OCI-LY3 (cell line): Measurements from ENCODE around the gene RBMS3.

ENCODE experiments used
- H2AFZ ChIP-seq: fragments of 200-600, 300-600 bp; shearing (Covaris generic); 2 replicates; pipeline ENCODE4 v1.6.0; 2014; ENCODE audit warnings: antibody characterized with exemption, low read depth, low read length
- H3K27ac ChIP-seq: fragments of 200-600, 300-600 bp; sonication (generic); 2 replicates; pipeline ENCODE4 v1.5.1; 2014; ENCODE audit warnings: mild to moderate bottlenecking, low read length, moderate library complexity, mixed read lengths
- H3K27me3 ChIP-seq: fragments of 200-600, 300-600 bp; sonication (generic); 2 replicates; pipeline ENCODE4 v1.6.1; 2014; ENCODE audit warnings: low read depth, low read length, mixed read lengths
- H3K36me3 ChIP-seq: fragments of 200-600, 300-600 bp; sonication (generic); replicated peaks from 2 replicates; pipeline ENCODE3; 2014; ENCODE audit warnings: low read depth, low read length, mixed read lengths
- H3K4me1 ChIP-seq: fragments of 300-600, 200-600 bp; sonication (generic); 2 replicates; pipeline ENCODE4 v1.6.1; 2014; ENCODE audit warnings: low read length, mixed read lengths
- H3K4me2 ChIP-seq: fragments of 200-600, 300-600 bp; sonication (generic); 2 replicates; pipeline ENCODE4 v1.6.1; 2014; ENCODE audit warnings: low read length, mixed read lengths
- H3K4me3 ChIP-seq: fragments of 300-600, 200-600 bp; sonication (generic); 2 replicates; pipeline ENCODE4 v1.5.1; 2014; ENCODE audit warnings: antibody characterized with exemption, mild to moderate bottlenecking, low read length, moderate library complexity
- H3K79me2 ChIP-seq: fragments of 300-600, 200-600 bp; shearing (Covaris generic); 2 replicates; pipeline ENCODE4 v1.6.1; 2014; ENCODE audit warnings: mild to moderate bottlenecking, low read length, mixed read lengths
- H3K9ac ChIP-seq: fragments of 300-600, 200-600 bp; shearing (Covaris generic); 2 replicates; pipeline ENCODE4 v1.6.0; 2014; ENCODE audit warnings: mild to moderate bottlenecking, low read length, moderate library complexity
- H3K9me3 ChIP-seq: fragments of 200-600, 300-600 bp; shearing (Covaris generic); 2 replicates; pipeline ENCODE4 v1.6.1; 2014; ENCODE audit warnings: low read length, mixed read lengths; ENCODE audit not compliant: insufficient read depth
- H4K20me1 ChIP-seq: fragments of 200-600, 300-600 bp; sonication (generic); 2 replicates; pipeline ENCODE4 v1.6.1; 2016; ENCODE audit warnings: low read length, mixed read lengths; ENCODE audit not compliant: insufficient read depth
- EZH2phosphoT487 ChIP-seq: fragments of 200-600 bp; shearing (Covaris generic); IDR thresholded peaks from 2 replicates; pipeline ENCODE4 v1.6.1; 2018; ENCODE audit warnings: antibody characterized with exemption, mixed run types, low read depth
- TF ChIP-seq, protein P1 (sequence below): fragments of 200-600, 300-600 bp; sonication (generic); IDR thresholded peaks from 2 replicates; pipeline ENCODE4 v1.5.1; 2014; ENCODE audit warnings: antibody characterized with exemption, low read length, low read depth

The RBMS3 gene

DNA sequence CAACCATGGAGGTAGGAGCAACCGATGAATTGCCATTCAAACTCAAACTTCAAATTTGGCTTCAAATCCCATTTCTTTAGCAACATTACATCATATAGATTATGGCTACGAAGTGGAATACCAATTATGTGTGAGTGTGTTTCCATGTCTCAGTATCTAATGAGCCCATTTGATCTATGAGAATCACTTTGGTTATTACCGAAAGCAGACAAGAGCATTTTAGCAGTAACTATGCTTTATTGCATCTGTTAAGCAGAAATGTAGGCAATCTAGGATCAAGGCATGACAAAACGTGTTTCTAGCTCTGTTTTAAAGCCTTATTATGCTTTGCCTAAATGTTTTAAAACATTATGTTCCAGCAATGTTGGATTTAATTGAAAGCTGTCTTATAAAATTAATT lies 743.6 kb downstream of the RBMS3 start:
- Histone ChIP-seq H3K9me3 (no peaks in the 10 kb centered on the region), H3K4me1 (no peaks in the 10 kb centered on the region), H3K79me2 (no peaks in the 10 kb centered on the region), H3K36me3 (no peaks in the 10 kb centered on the region), H3K27ac (no peak overlapping the region), H3K4me2 (no peak overlapping the region), H3K9ac (no peak overlapping the region), H2AFZ (no peak overlapping the region), H4K20me1 (no peaks in the 10 kb centered on the region), H3K4me3 (no peak overlapping the region), H3K27me3 (0 out of 2 replicates have a peak, but pooled peaks cover 11% of the 10 kb centered on the region)
- TF ChIP-seq, protein P1, sequence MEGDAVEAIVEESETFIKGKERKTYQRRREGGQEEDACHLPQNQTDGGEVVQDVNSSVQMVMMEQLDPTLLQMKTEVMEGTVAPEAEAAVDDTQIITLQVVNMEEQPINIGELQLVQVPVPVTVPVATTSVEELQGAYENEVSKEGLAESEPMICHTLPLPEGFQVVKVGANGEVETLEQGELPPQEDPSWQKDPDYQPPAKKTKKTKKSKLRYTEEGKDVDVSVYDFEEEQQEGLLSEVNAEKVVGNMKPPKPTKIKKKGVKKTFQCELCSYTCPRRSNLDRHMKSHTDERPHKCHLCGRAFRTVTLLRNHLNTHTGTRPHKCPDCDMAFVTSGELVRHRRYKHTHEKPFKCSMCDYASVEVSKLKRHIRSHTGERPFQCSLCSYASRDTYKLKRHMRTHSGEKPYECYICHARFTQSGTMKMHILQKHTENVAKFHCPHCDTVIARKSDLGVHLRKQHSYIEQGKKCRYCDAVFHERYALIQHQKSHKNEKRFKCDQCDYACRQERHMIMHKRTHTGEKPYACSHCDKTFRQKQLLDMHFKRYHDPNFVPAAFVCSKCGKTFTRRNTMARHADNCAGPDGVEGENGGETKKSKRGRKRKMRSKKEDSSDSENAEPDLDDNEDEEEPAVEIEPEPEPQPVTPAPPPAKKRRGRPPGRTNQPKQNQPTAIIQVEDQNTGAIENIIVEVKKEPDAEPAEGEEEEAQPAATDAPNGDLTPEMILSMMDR, result no peak
- TF ChIP-seq EZH2phosphoT487, result no peak

DNA sequence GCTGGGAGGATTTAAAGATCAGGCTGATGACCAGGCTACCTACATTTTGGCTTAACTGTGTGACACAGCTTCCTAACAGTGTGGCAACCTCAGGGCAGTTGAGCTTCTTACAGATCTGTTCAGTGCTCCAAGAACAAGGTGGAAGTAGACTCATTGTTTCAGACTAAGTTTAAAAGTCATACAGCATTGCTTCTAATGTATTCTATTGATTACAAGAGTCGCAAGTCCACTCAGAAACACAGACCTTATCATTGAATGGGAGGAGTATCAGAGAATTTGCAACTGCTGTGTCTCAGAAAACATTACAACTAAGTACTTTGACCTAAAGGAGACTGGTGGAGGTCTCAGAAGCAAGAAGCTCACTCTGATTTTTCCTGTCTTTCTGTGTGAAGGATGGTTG lies 746.0 kb downstream of the RBMS3 start:
- no peak overlapping the region for H3K4me3 ChIP-seq
- H3K4me1 ChIP-seq, result no peaks in the 10 kb centered on the region
- no peaks in the 10 kb centered on the region for H3K79me2 ChIP-seq
- no peak overlapping the region for H2AFZ ChIP-seq
- H3K27me3 ChIP-seq, result 0 out of 2 replicates have a peak, but pooled peaks cover 2% of the 10 kb centered on the region
- H3K9ac ChIP-seq, result no peak overlapping the region
- H3K9me3 ChIP-seq, result no peaks in the 10 kb centered on the region
- TF ChIP-seq, protein P1, result no peak
- TF ChIP-seq EZH2phosphoT487, result no peak
- H4K20me1 ChIP-seq, result no peaks in the 10 kb centered on the region
- no peak overlapping the region for H3K27ac ChIP-seq
- no peaks in the 10 kb centered on the region for H3K36me3 ChIP-seq
- H3K4me2 ChIP-seq, result no peak overlapping the region

DNA sequence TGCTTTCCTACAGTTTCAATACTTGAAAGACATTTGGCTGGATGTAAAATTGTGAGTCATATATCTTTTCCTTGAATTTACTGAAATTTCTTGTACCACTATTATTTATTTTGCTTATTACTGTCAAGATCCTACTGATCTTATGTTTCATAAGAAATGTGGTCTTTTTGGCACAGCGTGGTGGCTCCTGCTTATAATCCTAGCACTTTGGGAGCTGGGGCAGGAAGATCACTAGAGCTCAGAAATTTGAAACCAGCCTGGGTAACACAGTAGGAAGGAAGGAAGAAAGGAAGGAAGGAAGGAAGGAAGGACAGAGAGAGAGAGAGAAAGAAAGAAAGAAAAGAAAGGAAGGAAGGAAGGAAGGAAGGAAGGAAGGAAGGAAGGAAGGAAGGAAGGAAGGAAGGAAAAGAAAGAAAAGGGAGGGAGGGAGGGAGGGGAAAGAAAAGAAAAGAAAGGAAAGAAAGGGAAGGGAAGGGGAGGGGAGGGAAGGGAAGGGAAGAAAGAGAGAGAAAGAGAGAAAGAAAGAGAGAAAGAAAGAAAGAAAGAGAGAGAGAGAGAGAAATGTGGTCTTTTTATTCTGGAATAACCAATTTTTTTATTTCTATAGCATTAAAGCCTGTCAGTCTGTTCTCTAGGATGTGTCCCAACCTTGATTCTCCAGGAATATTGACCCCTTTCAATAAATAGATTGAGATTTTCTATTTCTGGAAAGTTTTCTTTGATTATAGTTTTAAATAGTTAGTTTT lies 753.5 kb downstream of the RBMS3 start:
- H3K9me3 ChIP-seq, result no peaks in the 10 kb centered on the region
- TF ChIP-seq EZH2phosphoT487, result no peak
- TF ChIP-seq, protein P1, result no peak
- H3K36me3 ChIP-seq, result no peaks in the 10 kb centered on the region
- no peak overlapping the region for H3K9ac ChIP-seq
- H2AFZ ChIP-seq, result no peak overlapping the region
- no peak overlapping the region for H3K4me2 ChIP-seq
- H3K27me3 ChIP-seq, result no peaks in the 10 kb centered on the region
- no peaks in the 10 kb centered on the region for H4K20me1 ChIP-seq
- H3K4me3 ChIP-seq, result no peak overlapping the region
- H3K79me2 ChIP-seq, result no peaks in the 10 kb centered on the region
- H3K4me1 ChIP-seq, result no peaks in the 10 kb centered on the region
- no peak overlapping the region for H3K27ac ChIP-seq

DNA sequence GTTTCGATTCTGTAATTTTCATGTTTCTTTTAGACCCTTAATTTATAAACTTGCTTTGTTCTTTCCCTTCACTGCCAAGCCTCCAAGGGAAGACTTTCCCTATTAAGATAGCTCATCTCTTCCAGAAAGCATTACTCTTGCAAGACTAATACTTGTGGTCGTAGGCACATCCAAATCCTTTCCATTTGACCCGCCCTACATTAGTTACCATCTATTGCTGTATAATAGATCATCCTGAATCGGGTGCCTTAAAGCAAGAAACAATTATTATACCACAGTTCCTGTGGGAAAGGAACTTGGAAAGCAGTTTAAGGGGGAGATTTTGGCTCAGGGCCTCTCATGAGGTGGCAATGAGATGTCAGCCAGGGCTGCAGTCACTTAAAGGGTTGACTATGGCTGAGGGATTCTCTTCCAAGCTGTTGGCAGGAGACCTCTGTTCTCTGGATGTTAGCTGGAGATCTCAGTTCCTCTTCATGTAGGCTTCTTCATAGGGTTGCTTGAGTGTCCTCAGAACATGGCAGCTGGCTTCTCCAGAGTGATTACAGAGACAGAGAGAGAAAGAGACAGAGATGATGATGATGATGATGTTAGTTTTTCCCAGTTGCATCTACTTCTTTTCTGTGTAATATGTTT lies 755.2 kb downstream of the RBMS3 start:
- no peak for TF ChIP-seq EZH2phosphoT487
- TF ChIP-seq, protein P1, result no peak
- H3K27ac ChIP-seq, result no peak overlapping the region
- H3K36me3 ChIP-seq, result no peaks in the 10 kb centered on the region
- H3K4me2 ChIP-seq, result no peak overlapping the region
- no peaks in the 10 kb centered on the region for H3K27me3 ChIP-seq
- H3K9ac ChIP-seq, result no peak overlapping the region
- H3K4me1 ChIP-seq, result no peaks in the 10 kb centered on the region
- no peaks in the 10 kb centered on the region for H3K79me2 ChIP-seq
- H3K4me3 ChIP-seq, result no peak overlapping the region
- H3K9me3 ChIP-seq, result no peaks in the 10 kb centered on the region
- H4K20me1 ChIP-seq, result no peaks in the 10 kb centered on the region
- no peak overlapping the region for H2AFZ ChIP-seq
